Progenitor cell of endocrine pancreas (in vitro differentiated cells): ENCODE results near the gene SLC25A17. TPM values are rescaled to one million over a fixed set of nuclear protein-coding genes. Genes with fewer than 3 reads are reported as not detected.
"Not testable (repeated sequence)": the region's sequence is repeated elsewhere in the genome, so short reads cannot be mapped to it uniquely, and the experiment has no call there.

Source experiments
- DNase-seq: peaks from one replicate; pipeline ENCODE4 v3.0.0; 2021; ENCODE audit warnings: low spot score; ENCODE audit not compliant: unreplicated experiment
- H3K27ac Mint-ChIP-seq: 2 replicates; pipeline ENCODE4 v1.8.0; 2021; ENCODE audit warnings: mild to moderate bottlenecking, moderate library complexity, mixed read lengths
- H3K27me3 Mint-ChIP-seq: 2 replicates; pipeline ENCODE4 v1.8.0; 2021; ENCODE audit warnings: mixed read lengths
- H3K36me3 Mint-ChIP-seq: 2 replicates; pipeline ENCODE4 v1.8.0; 2022; ENCODE audit warnings: mixed read lengths; ENCODE audit not compliant: insufficient read depth
- H3K4me1 Mint-ChIP-seq: 2 replicates; pipeline ENCODE4 v1.8.0; 2021; ENCODE audit warnings: low read depth, mixed read lengths
- H3K4me3 Mint-ChIP-seq: 2 replicates; pipeline ENCODE4 v1.8.0; 2021; ENCODE audit warnings: low read depth, mild to moderate bottlenecking, moderate library complexity, mixed read lengths
- H3K9me3 Mint-ChIP-seq: 2 replicates; pipeline ENCODE4 v1.8.0; 2021; ENCODE audit warnings: low read depth, mixed read lengths
- long read RNA-seq: library from polyadenylated mRNA; unstranded; transcript quantifications from one replicate; pipeline ENCODE4 v2.0.0, GENCODE V29; 2020
- total RNA-seq: library from RNA; stranded (reverse); gene quantifications from 2 replicates; pipeline ENCODE4 v1.2.1, GENCODE V29; 2021
- TF ChIP-seq, protein P1 (sequence below): fragments of 200-600 bp; sonication (generic); IDR thresholded peaks from one replicate; pipeline ENCODE4 v1.5.0; 2021; ENCODE audit warnings: antibody characterized with exemption, mild to moderate bottlenecking; ENCODE audit not compliant: unreplicated experiment

SLC25A17 gene, protein sequence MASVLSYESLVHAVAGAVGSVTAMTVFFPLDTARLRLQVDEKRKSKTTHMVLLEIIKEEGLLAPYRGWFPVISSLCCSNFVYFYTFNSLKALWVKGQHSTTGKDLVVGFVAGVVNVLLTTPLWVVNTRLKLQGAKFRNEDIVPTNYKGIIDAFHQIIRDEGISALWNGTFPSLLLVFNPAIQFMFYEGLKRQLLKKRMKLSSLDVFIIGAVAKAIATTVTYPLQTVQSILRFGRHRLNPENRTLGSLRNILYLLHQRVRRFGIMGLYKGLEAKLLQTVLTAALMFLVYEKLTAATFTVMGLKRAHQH
- 16.7 and 18.4 TPM in 2 replicates for total RNA-seq
- long read RNA-seq, transcript SLC25A17-210 (9 exons, 2,262 nt): major isoform, 85 of 101 reads
- long read RNA-seq, partial matches to known transcripts: 0 of 101 reads
- long read RNA-seq, other reads (novel, unspliced or antisense): 10 of 101 reads

DNA sequence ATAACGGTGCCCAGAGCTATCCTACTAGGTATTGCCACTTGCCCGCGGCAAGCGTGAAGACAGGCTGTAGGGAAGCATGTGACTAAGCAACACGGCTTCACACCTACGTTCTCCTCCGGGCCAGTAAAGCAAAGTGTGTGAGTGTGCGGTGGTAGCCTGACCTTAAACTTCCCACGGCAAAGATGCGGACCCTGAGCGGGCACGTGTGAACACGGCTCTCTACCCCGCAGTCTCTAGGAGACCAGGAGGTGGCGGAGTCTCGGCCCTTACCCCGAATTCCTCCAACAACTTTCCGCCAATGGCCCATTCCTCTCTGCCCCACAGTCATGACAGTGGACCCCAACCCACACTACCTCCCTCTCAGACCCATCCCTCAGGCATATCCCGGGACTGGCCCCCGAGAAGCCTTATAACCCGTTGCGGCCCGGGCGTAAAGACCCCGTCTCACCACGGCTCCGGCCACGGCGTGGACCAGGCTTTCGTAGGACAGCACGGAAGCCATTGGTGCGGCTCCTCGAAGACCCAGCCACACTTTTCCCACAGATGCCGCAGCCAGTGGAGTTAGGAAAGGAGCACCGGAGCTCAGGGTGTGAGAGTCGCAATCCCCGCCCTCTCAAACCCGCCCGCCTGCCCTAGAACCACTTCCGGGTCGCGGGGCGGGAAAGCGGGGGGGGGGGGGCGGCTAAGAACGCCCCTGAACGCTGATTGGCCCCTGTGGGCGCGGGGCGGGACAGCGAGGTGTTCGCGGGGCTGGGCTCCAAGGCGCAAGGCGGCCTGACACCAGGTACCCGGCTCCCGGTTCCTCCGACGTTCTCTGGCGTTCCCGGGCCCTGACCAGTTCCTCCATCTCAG lies at the start of gene SLC25A17:
Gene SLC25A17 (minus strand): TSS at position 600 of the 852 bp plus-strand sequence. CDS start 98 bp downstream, at position 502.
- no peaks in the 10 kb centered on the region for H3K27me3 Mint-ChIP-seq
- TF ChIP-seq, protein P1, sequence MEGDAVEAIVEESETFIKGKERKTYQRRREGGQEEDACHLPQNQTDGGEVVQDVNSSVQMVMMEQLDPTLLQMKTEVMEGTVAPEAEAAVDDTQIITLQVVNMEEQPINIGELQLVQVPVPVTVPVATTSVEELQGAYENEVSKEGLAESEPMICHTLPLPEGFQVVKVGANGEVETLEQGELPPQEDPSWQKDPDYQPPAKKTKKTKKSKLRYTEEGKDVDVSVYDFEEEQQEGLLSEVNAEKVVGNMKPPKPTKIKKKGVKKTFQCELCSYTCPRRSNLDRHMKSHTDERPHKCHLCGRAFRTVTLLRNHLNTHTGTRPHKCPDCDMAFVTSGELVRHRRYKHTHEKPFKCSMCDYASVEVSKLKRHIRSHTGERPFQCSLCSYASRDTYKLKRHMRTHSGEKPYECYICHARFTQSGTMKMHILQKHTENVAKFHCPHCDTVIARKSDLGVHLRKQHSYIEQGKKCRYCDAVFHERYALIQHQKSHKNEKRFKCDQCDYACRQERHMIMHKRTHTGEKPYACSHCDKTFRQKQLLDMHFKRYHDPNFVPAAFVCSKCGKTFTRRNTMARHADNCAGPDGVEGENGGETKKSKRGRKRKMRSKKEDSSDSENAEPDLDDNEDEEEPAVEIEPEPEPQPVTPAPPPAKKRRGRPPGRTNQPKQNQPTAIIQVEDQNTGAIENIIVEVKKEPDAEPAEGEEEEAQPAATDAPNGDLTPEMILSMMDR: peak; percentile 44
- peaks cover 3% of the 10 kb centered on the region for H3K36me3 Mint-ChIP-seq
- H3K27ac Mint-ChIP-seq: peak within 1 kb of the TSS; percentile 93
- peak within 1 kb of the TSS; percentile 97 for H3K4me3 Mint-ChIP-seq
- H3K9me3 Mint-ChIP-seq: no peaks in the 10 kb centered on the region
- peaks cover 16% of the 10 kb centered on the region for H3K4me1 Mint-ChIP-seq
- DNase-seq: peak; percentile 79

DNA sequence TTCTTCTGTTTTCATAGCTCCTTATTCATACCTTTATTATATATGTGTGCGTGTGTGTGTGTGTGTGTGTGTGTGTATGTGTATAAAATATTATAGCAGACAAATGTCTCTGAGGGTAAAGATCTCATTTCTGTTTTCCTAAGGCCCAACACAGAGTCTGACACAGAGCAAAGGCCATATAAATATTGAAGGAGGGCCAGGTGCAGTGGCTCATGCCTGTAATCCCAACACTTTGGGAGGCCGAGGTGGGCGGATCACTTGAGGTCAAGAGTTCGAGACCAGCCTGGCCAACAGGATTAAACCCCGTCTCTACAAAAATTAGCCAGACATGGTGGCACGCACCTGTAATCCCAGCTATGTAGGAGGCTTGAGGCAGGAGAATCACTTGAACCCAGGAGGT lies 49.2 kb upstream of the SLC25A17 start:
- DNase-seq, H3K27ac Mint-ChIP-seq, H3K27me3 Mint-ChIP-seq, H3K36me3 Mint-ChIP-seq, H3K9me3 Mint-ChIP-seq, H3K4me3 Mint-ChIP-seq, H3K4me1 Mint-ChIP-seq: not testable (repeated sequence)

DNA sequence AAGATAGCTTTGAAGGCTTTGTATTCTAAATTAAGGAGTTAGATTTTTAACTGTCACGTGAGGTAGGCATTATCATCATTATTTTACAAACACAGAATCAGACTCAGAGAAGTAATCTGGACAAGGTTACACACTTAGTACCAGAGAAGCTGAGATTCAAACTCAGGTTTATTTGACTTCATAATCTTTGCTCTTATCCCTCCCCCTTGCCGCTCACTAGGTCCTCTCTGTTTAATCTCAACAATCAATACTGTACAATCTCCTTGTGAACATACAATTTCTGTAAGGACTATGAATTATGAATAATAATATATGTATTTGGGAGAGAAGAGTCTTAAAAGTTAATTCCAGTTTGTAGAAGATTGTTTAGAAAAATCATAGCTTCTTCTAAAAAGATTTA lies 48.0 kb upstream of the SLC25A17 start:
- Mint-ChIP-seq H3K4me1 (no peaks in the 10 kb centered on the region), H3K4me3 (no peak overlapping the region), H3K9me3 (no peaks in the 10 kb centered on the region), H3K36me3 (no peaks in the 10 kb centered on the region), H3K27me3 (no peaks in the 10 kb centered on the region), H3K27ac (peak overlapping the region; percentile 40)
- no peak for DNase-seq
- TF ChIP-seq, protein P1: no peak

DNA sequence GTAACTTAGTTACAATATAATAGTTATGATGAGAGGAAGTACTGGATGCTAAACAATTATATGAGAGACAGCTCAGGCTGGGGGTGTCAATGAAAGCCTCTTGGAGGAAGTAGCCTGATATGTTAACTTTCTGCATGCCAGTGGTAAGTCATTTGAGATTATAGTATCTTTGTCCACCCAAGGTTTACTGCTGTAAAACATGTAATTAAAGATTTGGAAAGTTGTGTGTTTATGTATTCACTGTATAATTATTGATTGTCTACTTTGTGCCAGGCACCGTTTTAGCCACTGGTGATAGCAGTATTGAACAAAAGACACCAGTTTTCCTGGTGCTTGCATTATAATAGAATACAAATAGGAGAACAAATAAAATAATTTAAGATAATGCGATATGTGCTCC lies 43.4 kb upstream of the SLC25A17 start:
- TF ChIP-seq, protein P1: no peak
- H3K9me3 Mint-ChIP-seq: no peaks in the 10 kb centered on the region
- H3K4me1 Mint-ChIP-seq: peaks cover 10% of the 10 kb centered on the region
- no peak overlapping the region for H3K4me3 Mint-ChIP-seq
- no peak for DNase-seq
- H3K36me3 Mint-ChIP-seq: peaks cover 4% of the 10 kb centered on the region
- H3K27ac Mint-ChIP-seq: no peak overlapping the region
- no peaks in the 10 kb centered on the region for H3K27me3 Mint-ChIP-seq

DNA sequence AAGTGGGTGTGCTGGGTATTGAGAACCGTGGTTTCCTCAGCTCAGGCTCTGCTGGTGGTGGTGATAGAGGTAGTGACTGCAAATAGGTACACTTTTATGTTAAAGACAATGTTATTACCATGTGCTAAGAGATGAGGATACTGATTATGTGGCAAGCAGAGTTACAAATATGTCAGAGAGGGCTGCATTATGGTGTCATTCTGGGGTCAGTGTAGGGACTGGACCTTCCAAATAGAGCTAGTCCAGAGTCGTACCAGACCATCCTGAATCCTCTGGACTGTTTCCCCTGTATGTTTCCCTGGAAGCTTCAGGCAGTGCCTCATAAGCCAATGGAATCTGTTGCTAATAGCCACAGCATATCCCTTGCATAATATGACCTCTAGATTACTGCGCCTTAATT lies 42.9 kb upstream of the SLC25A17 start, which contains the start of gene DNAJB7:
Gene DNAJB7 (minus strand): TSS at position 101 of the 400 bp plus-strand sequence. CDS start 119 bp downstream, outside the sequence.
- no peak within 1 kb of the TSS for H3K4me3 Mint-ChIP-seq
- H3K27me3 Mint-ChIP-seq: no peaks in the 10 kb centered on the region
- H3K27ac Mint-ChIP-seq: peak within 1 kb of the TSS; percentile 27

More for the DNA sequence above, 42.9 kb upstream of the SLC25A17 start, which contains the start of gene DNAJB7:
- TF ChIP-seq, protein P1: no peak
- Mint-ChIP-seq H3K9me3 (no peaks in the 10 kb centered on the region), H3K36me3 (peaks cover 4% of the 10 kb centered on the region), H3K4me1 (peaks cover 10% of the 10 kb centered on the region)
- no peak for DNase-seq
